ENCODE measurements around the gene MEGF6.
A peak's percentile ranks its signal among the peaks of the same experiment; 100 is the strongest.

The MEGF6 gene

DNA sequence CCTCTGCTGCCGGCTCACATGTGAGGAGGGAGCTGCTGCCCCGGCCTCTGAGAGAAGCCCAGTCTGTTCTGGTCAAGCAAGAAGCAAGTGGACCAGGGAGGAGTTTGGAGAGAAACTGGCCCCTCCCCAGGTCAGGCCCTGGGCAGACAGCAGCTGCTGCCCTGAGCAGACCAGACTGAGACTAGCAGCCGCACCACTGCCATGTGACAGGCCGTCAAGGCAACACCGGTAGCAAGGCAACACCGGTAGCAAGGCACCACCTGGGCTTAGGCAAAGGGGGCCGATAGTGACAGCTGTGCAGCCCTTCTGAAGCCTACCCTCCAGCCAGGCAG lies 106.5 kb downstream of the MEGF6 start:
- DNase-seq (ENCODE audit: extremely low read depth, low read depth) = no peak
- TF ChIP-seq, protein P1, sequence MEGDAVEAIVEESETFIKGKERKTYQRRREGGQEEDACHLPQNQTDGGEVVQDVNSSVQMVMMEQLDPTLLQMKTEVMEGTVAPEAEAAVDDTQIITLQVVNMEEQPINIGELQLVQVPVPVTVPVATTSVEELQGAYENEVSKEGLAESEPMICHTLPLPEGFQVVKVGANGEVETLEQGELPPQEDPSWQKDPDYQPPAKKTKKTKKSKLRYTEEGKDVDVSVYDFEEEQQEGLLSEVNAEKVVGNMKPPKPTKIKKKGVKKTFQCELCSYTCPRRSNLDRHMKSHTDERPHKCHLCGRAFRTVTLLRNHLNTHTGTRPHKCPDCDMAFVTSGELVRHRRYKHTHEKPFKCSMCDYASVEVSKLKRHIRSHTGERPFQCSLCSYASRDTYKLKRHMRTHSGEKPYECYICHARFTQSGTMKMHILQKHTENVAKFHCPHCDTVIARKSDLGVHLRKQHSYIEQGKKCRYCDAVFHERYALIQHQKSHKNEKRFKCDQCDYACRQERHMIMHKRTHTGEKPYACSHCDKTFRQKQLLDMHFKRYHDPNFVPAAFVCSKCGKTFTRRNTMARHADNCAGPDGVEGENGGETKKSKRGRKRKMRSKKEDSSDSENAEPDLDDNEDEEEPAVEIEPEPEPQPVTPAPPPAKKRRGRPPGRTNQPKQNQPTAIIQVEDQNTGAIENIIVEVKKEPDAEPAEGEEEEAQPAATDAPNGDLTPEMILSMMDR (IDR thresholded peaks at IDR 0.05; ENCODE audit: low read depth, low read length) = no peak

DNA sequence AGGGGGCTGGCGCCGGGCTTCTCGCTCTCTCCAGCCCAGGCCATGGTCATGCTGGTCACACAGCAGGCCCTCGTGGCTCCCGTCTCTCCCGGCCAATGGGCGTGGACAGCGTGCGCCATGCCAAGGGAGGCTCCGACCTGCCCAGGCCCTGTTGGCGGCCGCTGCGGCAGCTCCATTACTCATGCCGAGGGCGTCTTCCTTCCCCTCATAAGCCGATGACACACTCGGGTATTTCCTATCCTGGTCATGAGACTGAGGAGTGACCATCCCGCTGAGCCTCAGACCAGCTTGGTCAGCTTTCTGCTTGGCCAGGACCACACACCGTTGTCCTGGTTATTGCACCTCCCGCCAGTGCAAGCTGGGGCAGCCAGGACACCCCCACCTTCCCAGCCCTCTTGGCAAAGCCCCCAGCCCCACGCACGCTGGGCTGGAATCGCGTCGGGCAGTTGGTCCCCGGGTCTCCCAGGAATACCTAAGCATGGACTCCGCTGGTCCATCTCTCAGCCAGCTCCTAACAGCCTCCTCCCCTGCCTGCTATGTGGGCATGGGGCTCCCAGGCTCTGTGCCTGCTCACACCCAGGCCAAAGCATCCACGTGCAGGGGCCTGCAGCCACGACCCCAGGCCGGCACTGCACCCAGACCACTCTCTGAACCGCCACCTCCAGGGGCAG lies 107.0 kb downstream of the MEGF6 start:
- DNase-seq (ENCODE audit: extremely low read depth, low read depth) = peak; percentile 75

DNA sequence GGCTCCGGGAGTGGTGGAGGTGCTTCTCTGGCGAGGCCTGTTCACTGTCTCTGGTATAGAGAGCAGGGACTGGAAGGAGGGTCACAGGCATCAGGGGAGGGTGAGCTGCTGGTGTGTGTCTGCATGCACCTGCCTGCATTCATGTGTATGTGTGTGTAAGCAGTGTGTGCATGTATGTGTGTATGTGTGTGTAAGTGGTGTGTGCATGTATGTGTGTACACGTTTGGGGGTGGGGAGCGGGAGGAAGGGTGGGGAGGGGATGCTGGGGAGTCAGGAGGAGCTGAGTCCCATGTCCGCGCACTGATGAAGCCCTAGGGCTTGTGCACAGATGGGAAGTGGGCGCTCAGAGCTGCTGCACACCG lies 107.8 kb downstream of the MEGF6 start:
- DNase-seq (ENCODE audit: extremely low read depth, low read depth) = no peak
- TF ChIP-seq, protein P1 (IDR thresholded peaks at IDR 0.05; ENCODE audit: low read depth, low read length) = no peak

More for the DNA sequence above, 107.0 kb downstream of the MEGF6 start:
- TF ChIP-seq, protein P1 (IDR thresholded peaks at IDR 0.05; ENCODE audit: low read depth, low read length) = no peak

DNA sequence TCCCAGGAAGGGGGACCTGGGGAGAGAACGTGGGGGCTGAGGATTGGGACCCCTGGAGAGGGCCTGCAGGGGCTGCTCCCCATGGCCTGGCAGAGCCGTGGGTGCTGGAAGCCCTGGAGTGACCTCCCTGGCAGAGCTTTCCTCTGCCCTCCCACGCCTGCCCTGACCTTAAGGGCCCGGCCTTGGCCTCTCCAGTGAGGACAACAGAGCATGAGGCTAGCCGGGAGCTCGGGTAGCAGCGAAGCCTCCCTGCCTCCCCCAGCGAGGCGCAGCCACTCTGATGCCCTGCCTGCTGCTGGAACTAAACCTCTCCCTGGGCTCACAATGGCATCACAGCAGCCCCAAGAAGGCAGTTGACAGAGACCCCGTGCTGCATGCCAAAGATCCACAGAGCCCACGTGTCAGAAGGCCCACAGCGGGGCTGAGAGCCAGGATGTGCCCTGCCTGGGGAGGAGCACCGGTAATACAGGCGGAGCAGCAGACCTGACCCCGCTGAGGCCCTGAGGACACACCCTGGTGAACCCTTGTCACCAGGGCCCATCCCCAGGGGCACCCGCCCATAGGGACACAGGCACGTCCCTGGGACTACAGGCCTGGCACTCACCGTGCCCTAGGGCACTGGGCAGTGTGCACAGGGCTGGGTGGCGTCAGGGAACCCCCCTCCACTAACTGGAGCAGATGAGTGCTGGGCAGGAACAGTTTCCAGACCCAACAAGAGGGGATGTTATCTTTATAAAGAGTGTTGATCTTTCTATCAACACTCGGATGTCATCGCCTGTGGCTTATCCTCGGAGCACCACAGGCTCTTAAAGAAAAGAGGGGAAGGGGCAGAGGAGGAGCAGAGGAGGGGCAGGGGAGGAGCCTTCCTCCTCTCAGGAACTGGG lies 108.4 kb downstream of the MEGF6 start:
- TF ChIP-seq, protein P1 (IDR thresholded peaks at IDR 0.05; ENCODE audit: low read depth, low read length) = no peak
- no peak for DNase-seq (ENCODE audit: extremely low read depth, low read depth)

DNA sequence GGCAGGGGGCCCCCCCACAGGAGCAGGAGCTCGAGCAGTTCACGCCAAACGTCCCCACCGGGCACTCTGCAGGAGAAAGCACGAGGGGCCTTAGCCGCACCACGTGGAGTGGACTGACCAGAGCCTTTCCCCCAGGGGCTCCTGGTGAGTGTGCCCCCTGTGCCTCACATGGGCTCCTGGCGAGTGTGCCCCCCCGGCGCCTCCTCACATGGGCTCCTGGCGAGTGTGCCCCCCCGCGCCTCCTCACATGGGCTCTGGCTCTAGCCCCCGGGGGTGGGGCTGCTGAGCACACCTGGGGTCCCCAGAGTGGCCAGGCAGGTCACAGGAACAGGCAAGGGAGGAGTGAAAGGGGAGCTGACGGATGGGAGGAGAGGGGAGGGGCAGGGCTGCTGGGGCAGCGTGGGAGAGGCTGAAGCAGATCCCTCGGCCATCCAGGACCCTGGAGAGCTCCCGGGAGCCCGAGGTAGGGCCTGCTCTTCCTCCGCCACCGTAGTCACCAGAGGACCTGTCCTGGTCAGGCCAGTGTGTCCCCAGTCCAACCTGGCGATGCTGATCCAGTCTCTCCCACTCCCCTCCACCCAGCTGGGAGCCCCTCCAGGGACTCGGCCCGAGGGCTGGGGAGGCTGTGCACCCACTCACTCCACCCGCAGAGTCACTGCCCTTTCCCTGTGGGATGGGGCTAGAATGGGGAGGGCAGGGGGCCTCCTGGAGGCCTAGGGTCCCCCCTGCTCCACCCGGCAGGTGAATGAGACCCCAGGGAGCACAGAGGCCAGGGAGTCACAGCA lies 109.3 kb downstream of the MEGF6 start:
- TF ChIP-seq, protein P1 (IDR thresholded peaks at IDR 0.05; ENCODE audit: low read depth, low read length) = no peak
- DNase-seq (ENCODE audit: extremely low read depth, low read depth) = no peak

DNA sequence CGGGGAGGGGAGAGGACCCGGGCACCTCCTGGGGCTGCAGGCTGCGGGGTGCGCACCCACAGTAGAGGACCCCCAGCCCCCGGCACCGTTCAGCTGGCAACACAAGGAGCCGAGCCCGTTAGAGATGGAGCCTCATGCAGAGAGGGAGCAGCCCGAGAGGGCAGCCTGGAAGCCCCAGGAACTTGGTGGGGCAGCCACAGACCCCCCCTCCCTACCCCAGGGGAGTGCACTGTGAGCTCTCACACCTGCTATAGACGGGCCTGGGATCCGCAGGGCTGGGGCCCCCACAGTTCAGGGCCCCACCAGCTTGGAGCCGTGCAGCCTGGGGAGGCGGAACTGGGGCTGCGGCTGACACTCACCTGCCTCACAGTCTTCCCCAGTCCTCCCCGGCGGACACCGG lies 109.9 kb downstream of the MEGF6 start:
- DNase-seq (ENCODE audit: extremely low read depth, low read depth) = no peak
- TF ChIP-seq, protein P1 (IDR thresholded peaks at IDR 0.05; ENCODE audit: low read depth, low read length) = no peak
